GM19452 (cell line): ENCODE measurements around the gene MPST.

ENCODE experiments used
- ATAC-seq: cut with Tn5 transposase; IDR thresholded peaks from one replicate; pipeline ENCODE4 v1.9.1; 2021; ENCODE audit not compliant: unreplicated experiment

MPST gene

GRCh38 chr22:37021710-37022482 lies 2.4 kb downstream of the MPST start:
- no peak for ATAC-seq

GRCh38 chr22:37022483-37023337 lies 3.2 kb downstream of the MPST start:
- no peak for ATAC-seq

GRCh38 chr22:37023743-37024338 lies 4.3 kb downstream of the MPST start:
- no peak for ATAC-seq

- ATAC-seq, result no peak
Measured at GRCh38 chr22:37024339-37025157, 5.0 kb downstream of the MPST start.

- no peak for ATAC-seq
Measured at GRCh38 chr22:37025500-37026070, 6.0 kb downstream of the MPST start.

GRCh38 chr22:37026325-37026724 lies 6.8 kb downstream of the MPST start:
- no peak for ATAC-seq

- no peak for ATAC-seq
Measured at GRCh38 chr22:37027556-37027955, 8.0 kb downstream of the MPST start.

GRCh38 chr22:37028692-37029674 lies 9.4 kb downstream of the MPST start:
- no peak for ATAC-seq

- no peak for ATAC-seq
Measured at GRCh38 chr22:37030560-37031281, 11.2 kb downstream of the MPST start.

- no peak for ATAC-seq
Measured at GRCh38 chr22:37032134-37032534, 12.6 kb downstream of the MPST start.

GRCh38 chr22:37032535-37033460 lies 13.3 kb downstream of the MPST start:
- ATAC-seq, result no peak

GRCh38 chr22:37033605-37034430 lies 14.3 kb downstream of the MPST start:
- ATAC-seq, result no peak

- no peak for ATAC-seq
Measured at GRCh38 chr22:37036655-37037377, 17.3 kb downstream of the MPST start.

GRCh38 chr22:37037669-37038068 lies 18.1 kb downstream of the MPST start:
- ATAC-seq, result no peak

- ATAC-seq, result no peak
Measured at GRCh38 chr22:37039466-37039865, 19.9 kb downstream of the MPST start.

GRCh38 chr22:37043209-37043827 lies 23.8 kb downstream of the MPST start:
- ATAC-seq, result no peak
